Activated CD4-positive, alpha-beta T cell treated with anti-CD3 and anti-CD28 coated beads, Interleukin-2, amount 50 U/mL, for 4 hours (primary cell): Measurements from ENCODE around the gene ATP2A3.

ENCODE experiments used
- DNase-seq, 2 experiments: peaks; one replicate each; pipeline ENCODE4 v3.0.0-alpha.2; 2020

ATP2A3 gene

GRCh38 chr17:3972281-3972731 is 8.1 kb upstream of the ATP2A3 start:
- DNase-seq, result no peak

- DNase-seq, result no peak
Measured at GRCh38 chr17:3970668-3971067, 6.4 kb upstream of the ATP2A3 start.

GRCh38 chr17:3969963-3970362 is 5.7 kb upstream of the ATP2A3 start:
- DNase-seq, result no peak

- DNase-seq, result no peak
Measured at GRCh38 chr17:3968886-3969524, 4.8 kb upstream of the ATP2A3 start.

DNA sequence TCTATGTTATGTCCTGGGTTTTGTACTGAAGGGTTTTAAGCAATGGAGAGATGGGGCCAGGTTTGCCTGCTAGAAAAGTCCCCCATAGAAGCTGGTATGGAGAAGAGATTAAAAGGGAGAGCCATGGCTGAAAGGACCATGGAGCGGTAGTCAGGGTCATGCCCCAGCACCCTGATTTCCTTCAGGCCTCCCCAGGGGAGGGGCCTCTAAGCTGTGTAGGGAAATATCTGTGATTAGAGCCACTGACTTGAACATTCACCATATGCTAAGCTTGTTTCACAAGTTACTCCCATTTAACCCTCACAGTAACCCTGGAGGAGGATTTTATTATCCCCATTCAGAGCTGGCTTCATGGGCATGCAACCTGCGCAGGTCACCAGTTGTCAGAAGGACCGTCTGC is 3.8 kb upstream of the ATP2A3 start:
- no peak for DNase-seq

DNA sequence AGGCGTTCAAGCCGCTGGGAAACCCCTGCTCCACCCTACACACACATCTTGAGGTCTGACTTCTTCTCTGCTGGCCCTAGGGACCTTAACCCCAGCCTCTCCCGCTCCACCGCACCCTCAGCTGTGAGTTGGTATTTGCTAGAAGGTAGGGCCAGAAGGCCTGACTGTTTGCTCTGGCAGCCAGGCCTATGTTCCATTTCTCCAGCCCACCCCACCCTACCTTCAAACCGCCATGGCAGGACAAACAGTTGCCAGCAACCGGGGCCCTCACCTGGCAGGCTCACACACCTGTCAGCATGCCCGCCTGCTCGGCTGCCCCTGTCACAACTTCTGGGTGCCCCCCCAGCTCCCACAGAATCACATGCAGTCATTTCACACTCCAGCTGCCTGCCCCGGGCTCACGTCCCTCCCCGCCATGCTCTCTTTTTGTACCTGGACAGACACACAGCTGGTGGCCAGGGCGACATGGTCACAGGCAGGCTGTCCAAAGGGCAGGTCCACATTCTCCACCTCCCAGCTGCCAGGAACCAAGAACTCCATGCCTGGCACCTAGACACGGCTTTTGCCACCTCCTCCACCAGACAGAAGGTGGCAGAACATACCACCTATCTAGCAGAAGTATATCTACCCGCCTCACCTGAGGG is 2.6 kb upstream of the ATP2A3 start:
- no peak for DNase-seq

DNA sequence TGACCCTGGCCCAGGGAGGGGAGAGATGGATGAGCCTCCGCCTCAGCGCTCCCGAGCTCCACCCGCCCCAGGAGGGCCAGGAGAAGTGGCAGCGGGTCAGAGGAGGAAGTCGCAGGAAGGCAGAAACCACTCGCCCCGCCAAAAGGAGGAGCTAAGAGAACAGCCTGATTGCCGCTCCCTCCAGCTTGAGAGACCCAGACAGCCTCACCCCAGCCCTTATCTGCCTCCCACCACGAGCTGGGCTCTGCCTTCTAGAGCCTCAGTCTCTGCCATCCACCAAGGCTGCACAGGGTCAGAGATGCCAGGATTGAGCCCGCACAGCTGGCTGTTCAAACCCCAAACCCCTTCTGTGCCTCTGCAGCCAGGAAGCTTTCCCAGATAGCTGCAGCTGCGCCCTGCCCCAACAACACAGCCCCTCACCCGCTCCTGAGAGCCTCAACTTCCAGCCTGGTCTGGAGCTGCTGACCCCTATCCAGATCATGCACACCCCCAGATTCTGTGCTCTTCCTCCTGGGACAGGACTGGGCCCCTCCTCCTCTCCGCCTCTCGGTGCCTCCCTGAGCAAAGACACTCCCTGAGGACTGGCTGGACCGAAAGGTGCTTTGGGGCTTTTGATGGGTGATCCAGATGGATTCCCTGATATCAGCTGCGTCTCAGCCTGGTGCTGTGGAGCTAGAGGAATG is 1.0 kb upstream of the ATP2A3 start:
- peak; percentile 50 for DNase-seq

- peak; percentile 40 to 47 for DNase-seq
Measured at GRCh38 chr17:3963237-3964201, 718 bp downstream of the ATP2A3 start.

- no peak for DNase-seq
Measured at GRCh38 chr17:3962965-3963236, 1.3 kb downstream of the ATP2A3 start.

DNA sequence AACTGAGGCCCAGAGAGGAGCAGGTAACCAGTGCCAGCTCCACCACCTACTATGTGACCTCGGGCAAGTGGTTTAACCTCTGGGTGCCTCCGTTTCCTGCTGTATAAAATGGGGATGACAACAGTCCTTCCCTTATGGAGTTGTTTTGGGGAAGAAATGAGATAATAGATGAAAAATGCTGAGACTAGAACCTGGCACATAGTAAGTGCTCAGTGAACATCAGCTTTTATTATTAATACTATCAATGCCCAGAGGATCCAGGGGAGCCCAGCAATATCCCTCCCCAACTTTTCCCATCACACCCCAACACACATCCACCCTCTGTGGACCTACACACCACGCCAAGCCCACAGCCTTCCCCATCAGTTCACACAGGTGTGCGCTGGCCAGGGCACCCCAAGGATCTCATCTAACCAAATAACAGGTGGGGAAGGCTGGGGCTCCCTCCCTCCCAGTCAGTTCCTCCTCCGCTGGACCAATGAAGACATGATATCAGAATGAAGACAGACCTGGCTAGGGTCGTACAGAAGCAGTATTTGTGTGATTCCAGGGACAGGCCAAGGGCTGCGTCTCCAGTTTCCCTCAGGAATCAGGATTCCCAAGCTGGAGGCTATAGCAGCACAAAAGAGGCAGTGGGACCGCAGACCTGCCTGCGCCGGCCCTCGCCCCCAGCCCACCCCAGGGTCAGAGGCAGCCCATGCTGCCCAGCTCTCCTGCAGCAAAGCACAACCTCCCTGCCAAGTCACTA is 1.8 kb downstream of the ATP2A3 start:
- DNase-seq, result no peak

DNA sequence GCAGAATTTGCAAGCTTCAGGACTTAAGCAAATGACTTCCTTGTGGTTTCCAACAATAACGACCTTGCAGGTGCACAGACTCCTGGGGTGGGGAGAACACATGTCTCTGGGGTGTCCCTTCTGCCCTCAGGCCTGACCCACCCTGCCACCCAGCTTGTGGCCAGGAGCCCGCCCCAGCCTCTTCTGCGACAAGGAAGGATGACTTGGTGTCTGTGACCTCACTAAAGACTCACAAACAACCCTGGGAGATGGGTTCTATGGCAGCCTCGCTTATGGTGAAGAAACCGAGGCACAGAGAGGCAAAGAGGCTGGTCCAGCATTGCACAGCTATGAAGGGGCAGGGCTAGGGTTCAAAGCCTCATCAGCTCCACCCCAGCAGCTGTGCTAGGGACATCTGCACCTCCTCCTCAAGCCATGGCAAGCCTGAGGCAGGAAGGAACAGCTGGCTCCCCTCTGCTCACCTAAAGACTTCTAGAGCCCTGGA is 2.6 kb downstream of the ATP2A3 start:
- DNase-seq, result no peak

- DNase-seq, result no peak
Measured at GRCh38 chr17:3960764-3961163, 3.5 kb downstream of the ATP2A3 start.

DNA sequence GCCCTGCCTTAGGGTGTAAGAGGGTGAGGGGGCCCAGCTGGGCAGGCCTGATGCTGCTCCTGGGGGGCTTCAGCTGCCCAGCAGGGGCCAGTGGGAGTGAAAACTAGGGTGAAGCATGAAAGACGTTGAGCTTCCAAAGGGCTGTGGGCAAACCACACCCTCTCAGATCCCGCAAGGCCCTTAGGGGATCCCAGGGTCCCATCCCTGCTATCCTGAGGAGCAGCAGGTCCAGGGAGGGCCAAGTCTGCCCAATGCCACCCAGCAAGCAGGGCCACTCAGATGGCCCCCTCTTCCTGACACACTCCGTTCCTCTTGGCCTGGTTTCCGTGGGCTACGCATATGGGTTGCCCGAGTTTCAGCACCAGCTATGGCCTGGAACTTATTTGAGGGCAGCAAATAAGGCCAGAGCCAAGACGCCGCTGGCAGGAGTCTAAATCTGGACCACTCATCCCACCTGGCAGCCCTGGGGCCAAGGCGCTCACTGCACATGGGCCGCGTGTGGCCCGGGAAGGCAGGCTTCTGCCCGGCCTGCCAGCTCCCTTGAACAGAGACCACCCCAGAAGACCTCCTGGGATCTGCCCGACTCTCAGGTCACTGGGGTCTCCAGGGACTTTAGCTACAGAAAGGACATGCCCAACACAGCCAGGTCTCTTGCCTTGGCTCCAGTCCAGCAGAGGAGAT is 4.2 kb downstream of the ATP2A3 start:
- DNase-seq, result no peak

DNA sequence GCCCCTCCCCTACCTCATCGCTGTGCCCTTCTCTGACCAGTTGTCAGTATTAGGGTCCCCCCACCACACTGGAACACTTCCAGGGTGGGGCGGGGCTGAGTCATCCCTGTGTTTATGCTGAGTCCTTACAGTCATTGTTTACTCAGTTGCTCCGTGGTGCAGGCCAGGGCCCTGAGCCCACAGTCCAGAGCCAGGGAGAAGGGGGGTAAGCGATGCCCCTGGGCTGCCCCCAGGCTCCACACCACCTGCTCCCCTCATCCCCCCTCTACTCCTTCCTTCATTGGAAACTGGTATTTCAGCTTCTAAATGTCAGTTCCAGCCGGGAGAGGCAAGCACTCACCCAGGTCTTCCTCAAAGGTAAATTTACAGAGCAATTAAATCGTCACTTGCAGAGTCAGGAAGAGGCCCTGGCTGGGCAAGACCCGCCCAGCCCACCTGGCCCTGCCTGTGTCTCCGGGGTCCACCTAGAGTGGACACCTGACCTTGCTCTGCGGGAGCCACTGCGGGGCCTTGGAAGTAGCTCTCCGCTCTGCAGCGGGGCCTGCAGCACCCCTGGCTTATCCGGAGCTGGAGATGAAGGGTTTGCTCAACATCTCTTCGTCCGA is 4.8 kb downstream of the ATP2A3 start:
- DNase-seq, result no peak

DNA sequence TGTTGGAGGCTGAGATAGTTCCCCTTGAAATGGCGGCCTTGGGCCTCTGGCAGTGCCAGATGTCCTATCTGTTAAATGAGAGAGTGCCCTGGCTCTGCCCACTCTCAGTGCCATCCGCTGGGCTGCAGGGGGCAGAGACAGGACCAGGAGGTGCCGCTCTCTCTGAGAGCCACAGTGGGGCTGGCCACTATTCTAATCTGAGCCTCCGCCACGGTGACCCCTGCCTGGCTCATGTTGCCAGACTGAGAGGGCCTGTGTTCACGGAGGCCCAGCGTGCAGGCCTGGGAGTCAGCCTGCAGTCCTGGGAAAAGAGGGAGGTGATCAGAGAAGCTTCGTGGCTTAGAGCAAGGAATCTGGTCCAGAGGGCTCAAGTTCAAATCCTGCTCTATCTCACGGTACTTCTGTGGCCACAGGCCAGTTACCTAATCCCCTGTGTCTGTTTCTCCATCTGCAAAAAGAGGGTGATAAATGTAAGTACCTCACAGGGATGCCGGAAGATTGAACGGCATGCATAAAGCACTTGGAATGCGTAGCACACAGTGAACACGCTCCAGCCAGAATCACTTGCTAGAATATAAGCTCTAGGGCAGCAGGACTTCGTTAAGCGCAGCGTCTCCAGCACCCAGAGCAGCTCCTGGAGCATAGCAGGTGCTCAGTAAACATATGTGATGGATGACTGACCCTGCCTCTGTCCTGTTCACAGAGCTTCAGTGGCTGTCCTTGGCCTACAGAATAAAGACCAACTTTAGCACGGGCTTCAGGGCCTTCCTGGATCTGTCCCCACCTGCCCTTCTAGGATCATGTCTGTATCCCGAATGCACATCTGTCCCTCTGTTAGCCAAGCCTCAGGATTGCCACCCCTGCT is 6.3 kb downstream of the ATP2A3 start:
- no peak for DNase-seq

DNA sequence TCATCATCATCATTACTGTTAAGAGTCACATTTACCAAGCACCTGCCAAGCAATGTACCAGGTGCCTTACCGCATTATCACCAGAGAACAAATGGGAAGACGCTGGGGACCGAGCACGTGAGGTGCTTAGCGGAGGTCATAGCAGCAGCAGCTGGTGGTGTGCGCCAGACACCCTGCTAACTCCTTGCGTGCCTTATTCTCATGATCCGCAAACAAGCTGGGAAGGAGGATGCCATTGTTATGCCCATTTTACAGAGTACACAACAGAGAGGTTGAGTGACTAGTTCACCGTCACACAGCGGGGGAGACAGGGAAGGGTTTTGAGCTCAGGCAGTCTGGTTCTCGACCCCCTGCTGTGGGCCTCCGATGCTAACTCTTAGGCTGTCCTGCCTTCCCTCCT is 7.3 kb downstream of the ATP2A3 start:
- DNase-seq, result no peak

DNA sequence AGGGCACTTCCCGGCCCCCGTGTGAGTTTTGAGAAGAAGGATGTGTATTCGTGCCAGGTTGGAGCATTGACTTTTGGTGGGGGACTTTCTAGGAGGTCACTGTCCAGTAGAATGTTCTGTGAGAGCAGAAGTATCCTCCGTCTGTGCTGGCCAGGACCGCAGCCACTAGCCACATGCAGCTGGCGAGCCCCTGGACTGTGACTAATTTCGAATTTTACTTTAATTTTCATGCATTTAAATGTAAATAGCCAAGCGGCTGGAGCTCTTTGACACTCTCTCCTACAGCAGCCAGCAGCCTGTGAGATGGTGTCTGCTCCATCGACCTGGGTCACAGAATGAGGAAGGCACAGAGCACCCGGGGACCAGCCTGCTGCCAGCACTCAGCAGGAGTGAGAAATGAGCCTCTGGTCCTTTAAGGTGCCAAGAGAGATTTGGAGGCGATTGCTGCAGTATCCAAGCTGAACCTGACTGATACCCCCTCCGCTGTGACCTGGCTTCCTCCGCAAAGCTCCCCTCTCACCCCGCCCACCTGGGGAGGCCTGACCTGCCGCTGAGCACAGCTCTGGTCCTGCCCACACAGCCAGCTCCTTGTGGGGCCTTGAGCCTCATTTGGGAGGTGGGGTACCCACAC is 7.8 kb downstream of the ATP2A3 start:
- DNase-seq, result no peak

DNA sequence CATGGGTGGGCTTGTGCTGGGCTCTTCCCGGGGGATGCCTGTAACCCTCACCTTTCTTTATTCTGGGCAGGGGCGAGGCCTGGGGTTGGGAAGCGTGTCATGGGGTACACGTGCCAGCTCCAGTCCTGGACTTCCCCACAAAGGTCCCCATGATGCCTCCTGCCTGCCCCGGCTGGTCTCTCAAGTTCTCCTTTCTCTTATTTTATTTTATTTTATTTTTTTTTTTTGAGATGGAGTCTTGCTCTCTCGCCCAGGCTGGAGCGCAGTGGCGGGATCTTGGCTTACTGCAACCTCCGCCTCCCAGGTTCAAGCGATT is 8.6 kb downstream of the ATP2A3 start:
- DNase-seq, result no peak

DNA sequence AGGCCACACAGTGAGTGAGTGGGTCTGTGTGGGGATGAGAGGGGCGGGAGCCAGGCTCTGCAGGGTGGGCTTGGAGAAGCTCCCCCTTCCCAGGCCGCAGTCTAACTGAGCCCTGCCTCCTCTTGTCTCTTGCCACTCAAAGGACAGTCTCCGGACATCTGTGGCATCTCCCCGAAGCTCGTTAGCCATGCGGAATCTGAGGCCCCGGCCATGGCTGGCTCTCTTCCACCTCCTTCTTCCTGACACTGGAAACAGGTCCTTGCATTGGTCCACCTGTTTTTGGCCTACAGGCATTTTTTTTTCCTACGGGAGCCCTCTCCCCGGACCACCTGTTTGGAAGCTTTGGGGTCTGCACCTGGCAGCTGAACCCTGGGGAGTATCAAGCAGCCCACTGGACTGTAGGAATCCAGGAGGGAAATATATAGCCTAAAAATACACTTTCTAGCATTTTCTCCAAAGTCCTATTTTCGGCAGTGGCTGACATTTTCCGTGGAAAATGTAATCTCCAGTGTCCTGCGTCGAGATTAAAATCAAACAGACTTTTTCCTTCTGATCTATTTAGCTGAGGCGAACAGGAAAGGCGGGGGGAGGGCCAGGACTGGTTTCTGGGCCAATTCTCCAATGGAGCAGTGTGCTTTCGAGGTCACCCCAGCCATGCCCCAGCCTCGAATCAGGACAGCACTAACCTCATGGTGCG is 9.1 kb downstream of the ATP2A3 start:
- no peak for DNase-seq
